Panc1 (cell line): ENCODE measurements around the gene LRRC8C.

Experiments used
- POLR2AphosphoS5 ChIP-seq: IDR thresholded peaks from 2 replicates; pipeline ENCODE4 v1.6.1; 2012; ENCODE audit warnings: mild to moderate bottlenecking, low read depth, low read length, moderate library complexity
- REST ChIP-seq, 2 experiments: IDR thresholded peaks; 2 replicates each; pipeline ENCODE4 v1.6.1; 2011 to 2012; ENCODE audit warnings: low read depth in 2 of 2, control low read depth in 1 of 2, low read length in 1 of 2, mild to moderate bottlenecking in 1 of 2, moderate library complexity in 1 of 2; ENCODE audit not compliant: insufficient read depth in 1 of 2
- SIN3A ChIP-seq: IDR thresholded peaks from 2 replicates; pipeline ENCODE4 v1.6.1; 2012; ENCODE audit warnings: low read depth, mild to moderate bottlenecking, low read length, moderate library complexity, borderline replicate concordance; ENCODE audit not compliant: insufficient read depth
- TCF7L2 ChIP-seq: IDR thresholded peaks from 2 replicates; pipeline ENCODE4 v1.6.1; 2011; ENCODE audit warnings: mild to moderate bottlenecking, low read depth, low read length, inconsistent platforms
- TF ChIP-seq, protein P1 (sequence below): fragments of 450-650 bp; IDR thresholded peaks from 2 replicates; pipeline ENCODE4 v1.5.1; 2017; ENCODE audit warnings: mild to moderate bottlenecking

DNA sequence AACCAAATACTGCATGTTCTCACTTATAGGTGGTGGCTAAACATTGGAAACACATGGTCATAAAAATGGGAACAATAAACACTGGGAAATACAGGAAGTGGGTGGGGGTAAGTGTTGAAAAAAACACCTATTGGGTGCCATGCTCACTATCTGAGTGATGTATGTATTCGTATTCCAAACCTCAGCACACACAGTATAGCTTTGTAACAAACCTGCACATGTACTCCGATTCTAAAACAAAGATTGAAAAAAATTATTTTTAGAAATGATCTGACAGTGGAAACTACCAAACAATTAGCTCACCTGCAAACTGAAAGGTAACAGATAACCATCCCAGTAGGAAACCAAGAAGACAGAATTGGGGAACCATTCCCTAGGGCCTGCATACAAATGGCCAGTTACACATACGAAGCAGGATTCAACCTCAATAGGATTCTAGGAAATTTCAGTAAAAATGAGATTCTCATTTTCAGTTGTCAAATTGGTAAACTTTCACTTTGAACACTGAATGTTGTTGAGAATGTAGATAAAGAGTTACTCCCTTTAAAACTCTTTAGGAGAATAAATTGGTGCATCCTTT, 99.8 kb downstream of the LRRC8C start:
- TF ChIP-seq TCF7L2 (no peak), REST (IDR thresholded peaks at IDR 0.05; ENCODE audit: insufficient read depth in 1 of 2, low read depth in 2 of 2, low read length in 1 of 2) (no peak), SIN3A (no peak), POLR2AphosphoS5 (no peak)
- TF ChIP-seq, protein P1, sequence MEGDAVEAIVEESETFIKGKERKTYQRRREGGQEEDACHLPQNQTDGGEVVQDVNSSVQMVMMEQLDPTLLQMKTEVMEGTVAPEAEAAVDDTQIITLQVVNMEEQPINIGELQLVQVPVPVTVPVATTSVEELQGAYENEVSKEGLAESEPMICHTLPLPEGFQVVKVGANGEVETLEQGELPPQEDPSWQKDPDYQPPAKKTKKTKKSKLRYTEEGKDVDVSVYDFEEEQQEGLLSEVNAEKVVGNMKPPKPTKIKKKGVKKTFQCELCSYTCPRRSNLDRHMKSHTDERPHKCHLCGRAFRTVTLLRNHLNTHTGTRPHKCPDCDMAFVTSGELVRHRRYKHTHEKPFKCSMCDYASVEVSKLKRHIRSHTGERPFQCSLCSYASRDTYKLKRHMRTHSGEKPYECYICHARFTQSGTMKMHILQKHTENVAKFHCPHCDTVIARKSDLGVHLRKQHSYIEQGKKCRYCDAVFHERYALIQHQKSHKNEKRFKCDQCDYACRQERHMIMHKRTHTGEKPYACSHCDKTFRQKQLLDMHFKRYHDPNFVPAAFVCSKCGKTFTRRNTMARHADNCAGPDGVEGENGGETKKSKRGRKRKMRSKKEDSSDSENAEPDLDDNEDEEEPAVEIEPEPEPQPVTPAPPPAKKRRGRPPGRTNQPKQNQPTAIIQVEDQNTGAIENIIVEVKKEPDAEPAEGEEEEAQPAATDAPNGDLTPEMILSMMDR, result no peak
